ENCODE data around the gene TMPRSS7.

Gene TMPRSS7

DNA sequence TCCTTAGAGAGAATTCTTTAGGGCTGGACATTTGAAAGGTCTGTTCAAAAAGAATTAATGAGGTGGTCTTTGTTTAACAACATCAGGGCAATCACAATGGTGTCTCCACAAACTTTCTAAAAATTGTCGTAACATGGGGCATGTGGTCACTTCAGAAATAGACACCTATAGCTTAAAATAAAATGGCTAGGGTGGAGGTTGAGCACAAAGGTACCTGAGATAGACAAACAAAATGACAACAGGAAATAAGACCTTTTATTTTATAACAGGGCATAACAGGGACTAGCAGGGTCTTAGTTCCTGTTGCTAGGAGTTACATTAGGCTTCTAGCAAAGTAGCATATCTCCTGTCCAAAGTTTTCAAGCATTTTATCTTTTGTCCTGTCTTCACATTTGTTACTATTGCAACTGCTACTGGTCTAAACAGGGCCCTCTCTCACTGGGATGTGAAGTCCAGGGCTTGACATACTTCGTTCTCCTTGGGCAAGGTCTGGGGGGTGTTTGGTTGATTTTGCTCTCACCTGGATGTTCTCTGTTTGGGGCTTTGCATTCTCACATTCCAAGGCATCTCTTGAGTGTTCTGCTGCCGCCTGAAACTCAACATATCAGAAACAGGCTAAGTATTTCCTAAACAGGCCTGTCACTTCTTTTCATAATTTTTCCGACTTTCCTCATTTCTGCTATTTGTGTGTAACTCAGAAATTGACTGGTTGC, 95.5 kb downstream of the TMPRSS7 start:
- DNase-seq, result no peak

GRCh38 chr3:112130638-112130993, 96.1 kb downstream of the TMPRSS7 start:
- DNase-seq, result no peak
